ENCODE measurements around the gene KIF3A.

DNA sequence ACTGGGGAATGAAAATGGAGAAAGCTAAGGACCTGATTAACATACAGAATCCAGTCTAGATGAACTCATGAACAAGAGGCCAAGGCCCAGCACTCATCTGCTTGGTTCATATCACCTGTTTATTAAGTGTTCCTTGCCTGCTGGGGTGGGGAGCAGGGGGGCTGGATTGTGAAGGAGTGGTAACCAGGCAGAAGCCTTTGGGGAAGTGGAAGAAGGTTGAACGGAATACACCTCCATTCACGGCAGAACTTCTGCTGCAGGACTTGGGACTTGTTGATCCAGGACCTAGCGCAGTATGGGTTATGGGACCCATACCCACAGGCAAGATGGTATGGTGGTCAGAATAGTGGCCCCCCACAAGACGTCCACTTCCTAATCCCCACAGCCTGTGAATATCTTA is 48.5 kb upstream of the KIF3A start:
- TF ChIP-seq, protein P1, sequence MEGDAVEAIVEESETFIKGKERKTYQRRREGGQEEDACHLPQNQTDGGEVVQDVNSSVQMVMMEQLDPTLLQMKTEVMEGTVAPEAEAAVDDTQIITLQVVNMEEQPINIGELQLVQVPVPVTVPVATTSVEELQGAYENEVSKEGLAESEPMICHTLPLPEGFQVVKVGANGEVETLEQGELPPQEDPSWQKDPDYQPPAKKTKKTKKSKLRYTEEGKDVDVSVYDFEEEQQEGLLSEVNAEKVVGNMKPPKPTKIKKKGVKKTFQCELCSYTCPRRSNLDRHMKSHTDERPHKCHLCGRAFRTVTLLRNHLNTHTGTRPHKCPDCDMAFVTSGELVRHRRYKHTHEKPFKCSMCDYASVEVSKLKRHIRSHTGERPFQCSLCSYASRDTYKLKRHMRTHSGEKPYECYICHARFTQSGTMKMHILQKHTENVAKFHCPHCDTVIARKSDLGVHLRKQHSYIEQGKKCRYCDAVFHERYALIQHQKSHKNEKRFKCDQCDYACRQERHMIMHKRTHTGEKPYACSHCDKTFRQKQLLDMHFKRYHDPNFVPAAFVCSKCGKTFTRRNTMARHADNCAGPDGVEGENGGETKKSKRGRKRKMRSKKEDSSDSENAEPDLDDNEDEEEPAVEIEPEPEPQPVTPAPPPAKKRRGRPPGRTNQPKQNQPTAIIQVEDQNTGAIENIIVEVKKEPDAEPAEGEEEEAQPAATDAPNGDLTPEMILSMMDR (IDR thresholded peaks at IDR 0.05): no peak
- TF ChIP-seq POLR2A (IDR thresholded peaks at IDR 0.05): no peak

Data from heart left ventricle (tissue), 13 donors.